HG02759 (cell line): ENCODE data around the gene STAG1.
"Not testable (repeated sequence)": the region's sequence is repeated elsewhere in the genome, so short reads cannot be mapped to it uniquely, and the experiment has no call there.

Source experiments
- ATAC-seq: cut with Tn5 transposase; IDR thresholded peaks from one replicate; pipeline ENCODE4 v1.9.1; 2021; ENCODE audit warnings: mild to moderate bottlenecking, moderate library complexity; ENCODE audit not compliant: unreplicated experiment

STAG1 gene

DNA sequence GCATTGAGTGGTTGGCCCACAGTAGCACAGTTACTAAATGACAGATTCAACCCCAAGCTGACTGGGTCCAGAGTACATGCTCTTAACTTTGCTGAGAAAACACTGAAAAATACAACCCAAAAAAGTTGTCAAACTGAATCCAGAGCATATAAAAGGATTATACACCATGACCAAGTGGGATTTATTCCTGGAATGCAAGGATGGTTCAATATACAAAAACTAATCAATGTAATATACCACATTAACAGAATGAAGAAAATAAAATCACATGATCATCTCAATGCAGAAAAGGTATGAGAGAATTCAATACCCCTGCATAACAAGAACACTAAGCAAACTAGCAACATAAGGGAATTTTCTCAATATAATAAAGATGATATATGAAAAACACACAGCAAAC lies 98.5 kb downstream of the STAG1 start:
- no peak for ATAC-seq

DNA sequence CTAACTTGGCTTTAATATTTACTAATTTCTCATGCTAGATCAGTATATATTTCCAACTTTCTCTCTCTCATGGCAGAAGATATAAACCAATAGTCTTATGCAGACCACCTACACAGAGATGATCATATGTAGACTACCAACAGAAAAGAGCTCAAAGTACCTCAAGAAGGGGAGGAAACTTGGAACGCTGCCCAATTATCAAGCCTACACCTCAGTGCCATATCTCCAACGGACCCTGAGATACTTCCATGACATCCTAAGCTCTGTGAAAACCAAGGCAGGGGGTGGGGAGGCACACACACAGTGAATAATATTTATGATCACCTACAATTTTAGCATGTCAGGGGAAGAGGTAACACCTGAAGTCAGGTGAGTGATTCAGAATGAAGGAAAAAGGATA lies 100.6 kb downstream of the STAG1 start:
- no peak for ATAC-seq

DNA sequence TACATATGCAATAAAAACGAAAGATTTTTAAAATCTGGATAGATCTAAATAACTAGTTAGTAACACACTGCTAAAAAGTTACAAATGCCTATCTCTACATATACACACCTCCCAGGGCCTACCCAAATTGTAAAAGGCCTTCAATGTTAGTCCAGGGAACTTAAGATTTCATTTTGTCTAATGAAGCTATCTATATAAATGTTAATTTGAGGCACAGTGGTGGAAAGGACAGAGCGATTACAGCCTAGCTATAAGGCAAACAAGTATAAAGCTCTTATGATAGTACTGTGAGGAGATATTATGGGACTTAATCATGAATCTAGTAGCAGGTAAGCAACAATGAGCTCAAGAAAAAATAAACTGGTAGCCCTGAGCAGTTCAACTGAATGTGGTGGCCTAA lies 101.7 kb downstream of the STAG1 start:
- ATAC-seq = no peak

DNA sequence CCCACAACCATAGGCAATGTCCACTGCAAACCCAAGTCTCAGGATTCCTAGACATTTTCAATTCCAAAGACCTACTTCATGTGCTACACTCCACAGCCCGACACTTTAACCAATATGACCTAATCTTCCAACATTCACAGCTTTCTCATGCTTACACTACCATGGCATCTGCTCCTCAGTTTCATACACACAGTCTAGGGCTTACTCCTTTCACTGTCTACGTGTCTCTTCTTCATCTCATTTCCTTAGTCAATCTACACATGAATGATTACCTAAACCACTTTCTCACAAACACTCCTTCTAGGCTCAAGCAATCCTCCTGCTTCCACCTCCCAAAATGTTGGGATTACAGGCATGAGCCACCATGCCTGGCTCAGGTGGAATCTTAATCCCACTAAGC lies 106.3 kb downstream of the STAG1 start:
- peak; percentile 55 for ATAC-seq

DNA sequence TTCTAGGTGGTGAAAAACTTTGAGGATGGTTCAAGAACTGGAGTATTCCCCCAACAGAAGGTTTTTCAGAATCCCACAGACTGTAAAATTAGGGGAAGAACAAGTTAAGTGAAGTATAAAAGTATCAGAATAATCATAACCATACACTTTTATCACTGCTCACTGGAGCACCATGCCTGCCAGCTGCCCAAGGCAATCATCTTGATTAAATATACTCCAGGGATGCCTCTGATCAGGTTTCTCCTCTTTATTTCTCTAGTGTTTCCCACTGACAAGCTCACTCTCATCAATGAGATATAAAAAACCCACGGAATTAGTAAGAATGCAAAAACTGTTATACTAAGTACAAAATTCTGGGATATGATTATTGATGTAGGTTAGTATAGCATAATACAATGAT lies 108.0 kb downstream of the STAG1 start:
- ATAC-seq = no peak

DNA sequence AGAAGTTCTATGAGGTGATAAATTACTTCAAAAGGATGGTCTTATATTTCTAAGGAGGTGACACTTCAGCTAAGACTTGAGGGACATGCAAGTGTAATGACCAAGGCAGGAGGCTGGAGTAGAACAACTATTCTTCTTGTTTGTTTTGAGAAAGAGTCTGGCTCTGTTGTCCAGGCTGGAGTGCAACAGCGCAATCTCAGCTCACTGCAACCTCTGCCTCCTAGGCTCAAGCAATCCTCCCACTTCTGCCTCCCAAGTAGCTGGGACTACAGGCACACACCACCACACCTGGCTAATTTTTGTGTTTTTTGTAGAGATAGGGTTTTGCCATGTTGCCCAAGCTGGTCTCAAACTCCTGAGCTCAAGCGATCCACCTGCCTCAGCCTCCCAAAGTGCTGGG lies 108.8 kb downstream of the STAG1 start:
- not testable (repeated sequence) for ATAC-seq

DNA sequence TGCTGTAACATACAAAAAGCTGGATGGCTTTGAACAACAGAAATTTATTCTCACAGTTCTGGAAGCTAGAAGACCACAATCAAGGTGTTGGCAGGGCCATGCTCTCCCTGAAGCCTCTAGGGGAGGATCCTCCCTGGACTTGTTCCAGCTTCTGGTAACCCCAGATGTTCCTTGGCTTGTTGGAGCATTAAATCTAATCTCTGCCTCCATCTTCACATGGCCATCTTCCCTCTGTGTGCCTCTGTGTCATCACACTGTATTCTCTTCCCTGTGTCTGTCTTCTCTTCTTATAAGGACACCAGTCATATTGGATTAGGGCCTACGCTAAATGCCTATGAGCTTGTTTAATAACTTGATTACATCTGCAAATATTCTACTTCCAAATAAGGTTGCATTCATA lies 109.5 kb downstream of the STAG1 start:
- no peak for ATAC-seq

DNA sequence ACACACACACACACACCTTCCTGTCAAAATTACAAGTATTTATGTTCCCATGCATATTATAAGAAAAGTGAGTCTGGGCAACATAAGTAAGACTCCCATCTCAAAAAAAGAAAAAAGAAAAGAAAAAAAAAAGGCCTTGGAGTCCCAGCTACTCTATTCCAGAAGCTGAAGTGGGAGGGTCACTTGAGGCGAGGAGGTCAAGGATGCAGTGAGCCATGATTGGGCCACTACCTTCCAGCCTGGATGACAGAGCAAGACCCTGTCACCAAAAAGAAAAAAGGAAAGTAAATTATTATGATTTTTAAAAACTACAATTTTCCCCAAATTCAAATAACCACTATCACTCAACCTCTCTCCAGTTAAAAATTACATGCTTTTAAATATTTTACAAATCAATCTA lies 113.1 kb downstream of the STAG1 start:
- no peak for ATAC-seq

DNA sequence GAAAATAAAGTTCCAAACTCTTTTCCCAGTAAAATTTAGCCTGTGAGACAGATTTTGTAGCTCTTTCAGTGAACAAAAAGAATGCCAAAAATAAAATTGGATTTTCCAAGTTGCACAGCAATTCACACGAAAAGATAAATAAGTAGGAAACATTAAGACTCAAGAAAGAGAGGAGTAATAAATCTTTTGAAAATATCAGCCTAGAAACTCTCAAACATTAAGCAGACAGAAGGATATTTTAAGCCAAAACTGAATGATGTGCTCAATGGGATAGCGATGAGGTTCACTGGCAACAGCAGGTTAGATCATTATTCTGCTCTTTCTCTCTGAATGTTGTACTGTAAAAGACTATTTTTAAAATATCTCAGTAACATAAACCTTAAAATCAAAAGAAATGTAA lies 115.0 kb downstream of the STAG1 start:
- no peak for ATAC-seq

DNA sequence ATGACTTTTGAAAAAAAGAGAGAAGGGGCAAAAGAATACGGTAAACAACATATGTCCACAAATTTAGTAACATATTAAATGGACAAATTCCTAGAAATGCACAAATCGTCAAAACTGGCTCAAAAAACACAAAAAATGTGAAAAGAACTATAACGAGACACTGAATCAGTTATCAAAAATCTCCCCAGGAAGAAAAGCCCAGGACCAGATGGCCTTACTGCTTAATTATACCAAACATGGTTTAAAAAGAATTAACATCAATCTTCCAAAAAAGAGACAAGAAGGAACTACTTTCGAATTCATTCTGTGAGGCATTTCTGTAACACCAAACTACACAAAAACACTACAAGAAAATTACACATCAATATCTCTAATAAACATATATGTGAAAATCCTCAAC lies 117.4 kb downstream of the STAG1 start:
- ATAC-seq = no peak

DNA sequence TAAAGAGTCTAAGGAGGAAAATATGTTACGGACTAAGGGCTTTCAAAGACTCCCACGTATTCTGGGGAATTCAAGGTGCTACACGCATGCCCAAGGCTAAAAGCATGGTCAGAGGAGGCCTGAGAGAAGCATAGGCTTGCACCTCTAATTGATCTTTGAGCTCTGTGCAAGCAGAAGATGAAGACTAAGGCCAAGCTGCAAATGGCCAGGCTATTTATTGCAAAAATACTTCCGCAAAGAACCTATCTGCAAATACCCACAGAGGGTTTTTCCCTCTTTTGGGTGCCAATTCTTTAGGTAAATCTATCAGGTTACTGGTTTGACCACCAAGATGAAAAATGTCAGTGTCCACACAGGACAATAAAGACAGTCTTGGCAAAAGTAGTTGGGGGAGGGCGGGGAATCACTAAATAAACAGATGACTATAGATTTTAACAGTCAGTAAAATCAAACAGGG lies 119.5 kb downstream of the STAG1 start:
- ATAC-seq = no peak

DNA sequence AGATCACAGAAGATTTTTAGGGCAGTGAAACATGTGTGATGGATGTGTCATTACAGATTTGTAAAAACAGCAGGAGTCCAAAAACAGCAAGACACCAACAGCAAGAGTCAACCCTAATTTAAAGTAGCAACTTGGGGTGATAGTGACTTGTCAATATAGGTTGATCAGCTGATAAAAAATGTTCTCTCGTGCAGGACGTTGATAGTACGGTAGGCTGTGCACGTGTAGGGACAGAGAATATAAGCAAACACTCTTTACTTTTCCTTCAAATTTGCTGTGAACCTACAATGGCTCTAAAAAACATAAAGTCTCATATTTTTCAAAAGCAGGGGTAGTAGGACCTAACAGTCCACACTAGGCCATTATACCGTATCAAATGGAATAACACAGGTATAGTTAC lies 120.8 kb downstream of the STAG1 start:
- no peak for ATAC-seq

DNA sequence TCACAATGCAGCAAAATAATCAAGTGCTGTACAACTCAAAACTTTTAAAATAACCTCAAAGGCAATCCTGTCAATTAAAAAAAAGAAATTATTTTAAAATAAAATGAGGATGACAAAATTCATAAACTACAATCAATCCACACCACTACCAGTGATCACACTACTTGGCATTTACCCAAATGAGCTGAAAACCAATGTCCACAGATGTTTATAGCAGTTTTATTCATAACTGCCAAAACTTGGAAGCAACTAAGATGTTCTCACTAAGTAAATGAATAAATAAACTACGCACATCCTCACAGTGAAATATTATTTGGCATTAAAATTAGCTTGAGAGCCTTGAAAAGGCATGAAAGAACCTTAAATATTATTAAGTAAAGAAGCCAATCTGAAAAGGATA lies 121.3 kb downstream of the STAG1 start:
- ATAC-seq = no peak

DNA sequence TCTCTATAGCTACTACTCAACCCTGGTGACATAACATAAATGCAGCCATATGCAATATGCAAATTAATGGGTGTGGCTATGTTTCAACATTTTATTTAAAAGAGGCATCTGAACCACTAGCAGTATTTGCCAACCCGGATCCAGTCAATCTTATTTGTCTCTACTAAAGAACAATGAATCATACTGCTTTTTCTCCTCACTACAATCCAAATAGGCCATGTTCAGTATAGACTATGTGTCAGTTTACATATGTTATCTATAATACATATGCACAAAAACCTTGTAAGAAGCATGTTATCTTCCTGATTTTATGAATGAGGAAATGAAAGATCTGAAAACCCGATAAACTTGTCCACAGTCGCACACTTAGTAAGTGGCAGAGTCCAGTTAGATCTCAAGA lies 125.7 kb downstream of the STAG1 start:
- ATAC-seq = no peak

DNA sequence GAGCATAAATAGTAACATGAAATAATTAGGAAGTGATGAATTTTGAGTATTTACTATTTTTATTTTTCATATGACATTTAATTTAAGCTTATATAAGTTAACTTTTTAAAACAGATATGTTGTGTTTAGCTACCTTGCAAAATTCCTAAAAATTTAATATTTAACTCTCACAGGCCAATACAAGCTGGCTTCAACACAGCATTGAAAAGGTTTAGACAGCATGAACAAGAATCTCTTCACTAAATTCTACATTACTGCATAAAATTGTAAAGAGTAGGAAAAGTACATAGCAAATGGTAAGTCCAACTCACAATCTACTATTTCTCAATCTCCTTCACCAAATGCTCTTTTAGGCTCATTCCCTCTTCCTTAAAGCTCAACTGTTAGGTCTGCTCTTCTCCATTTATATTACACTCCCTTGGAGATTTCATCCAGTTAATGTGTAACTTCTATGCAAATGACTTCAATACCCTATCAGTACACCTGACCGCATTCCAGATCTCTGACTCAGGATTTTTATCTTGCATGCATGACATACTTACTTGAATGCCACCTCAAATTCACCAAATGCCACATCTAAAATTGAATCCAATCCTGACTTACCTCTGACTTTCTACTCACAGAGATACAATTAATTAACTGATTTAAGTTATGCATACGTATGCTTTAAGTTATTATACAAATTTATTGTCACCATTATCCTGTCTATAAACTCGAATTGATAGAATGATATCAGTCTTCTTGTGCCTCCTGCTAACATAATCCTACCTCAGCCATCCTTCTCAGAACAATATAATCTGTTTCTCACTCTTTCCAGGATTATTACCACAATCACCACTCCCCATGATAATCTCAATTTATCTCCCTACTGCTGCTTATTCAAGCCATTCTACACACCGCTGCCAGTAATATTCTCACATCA lies 127.0 kb downstream of the STAG1 start:
- ATAC-seq = no peak

DNA sequence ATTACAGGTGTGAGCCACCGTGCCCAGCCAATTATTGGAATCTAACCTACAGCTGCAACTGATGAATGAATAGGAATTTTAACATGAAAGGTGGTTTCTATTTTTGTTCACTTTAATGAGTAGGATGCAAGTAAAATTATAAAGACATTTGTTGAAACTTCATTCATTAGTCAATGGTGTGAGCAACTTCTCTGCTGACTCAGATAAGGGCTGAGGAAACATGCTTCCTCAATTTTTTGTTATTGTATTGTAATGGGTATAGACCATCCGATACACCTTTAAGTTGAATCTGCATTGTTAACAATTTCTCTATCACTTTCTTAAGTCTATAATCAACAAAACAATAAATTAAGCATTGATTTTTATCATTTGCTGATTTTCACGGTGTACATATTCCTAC lies 127.8 kb downstream of the STAG1 start:
- ATAC-seq = no peak

DNA sequence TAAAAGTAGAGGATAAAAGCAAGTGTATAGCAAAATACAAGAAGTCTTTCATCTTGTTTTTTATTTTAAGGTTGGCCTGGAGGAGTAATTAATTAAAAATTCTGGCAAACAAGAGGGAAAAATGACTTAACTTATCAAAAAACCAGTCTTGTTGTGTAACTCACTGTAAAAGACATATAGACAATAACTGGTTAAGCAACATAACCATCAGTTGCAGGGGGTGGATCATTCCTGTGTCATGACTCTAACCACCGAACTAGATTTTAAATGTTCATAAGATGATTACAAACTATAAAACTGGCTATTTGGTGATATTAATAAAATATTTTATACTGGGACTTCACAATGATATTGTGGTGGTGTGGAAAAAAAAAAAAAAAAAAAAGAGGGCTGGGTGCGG lies 130.6 kb downstream of the STAG1 start:
- ATAC-seq = no peak

DNA sequence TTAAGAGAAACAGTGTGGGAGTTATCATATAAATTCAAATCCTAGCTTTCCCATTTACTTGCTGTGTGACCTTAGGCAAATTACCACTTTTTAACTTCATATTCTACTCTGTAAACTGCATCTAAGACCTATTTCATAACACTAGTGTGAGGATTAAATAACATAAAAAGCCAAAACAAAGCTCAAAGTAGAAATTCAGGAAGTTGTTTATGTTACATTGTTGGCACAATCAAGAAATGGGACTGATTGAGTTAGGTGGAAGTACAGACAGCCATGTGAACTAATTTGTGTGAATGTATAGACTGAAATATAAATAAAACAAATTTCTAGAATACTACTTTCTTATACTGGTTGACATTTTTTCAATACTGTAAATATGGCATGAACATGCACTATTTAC lies 131.7 kb downstream of the STAG1 start:
- ATAC-seq = no peak

DNA sequence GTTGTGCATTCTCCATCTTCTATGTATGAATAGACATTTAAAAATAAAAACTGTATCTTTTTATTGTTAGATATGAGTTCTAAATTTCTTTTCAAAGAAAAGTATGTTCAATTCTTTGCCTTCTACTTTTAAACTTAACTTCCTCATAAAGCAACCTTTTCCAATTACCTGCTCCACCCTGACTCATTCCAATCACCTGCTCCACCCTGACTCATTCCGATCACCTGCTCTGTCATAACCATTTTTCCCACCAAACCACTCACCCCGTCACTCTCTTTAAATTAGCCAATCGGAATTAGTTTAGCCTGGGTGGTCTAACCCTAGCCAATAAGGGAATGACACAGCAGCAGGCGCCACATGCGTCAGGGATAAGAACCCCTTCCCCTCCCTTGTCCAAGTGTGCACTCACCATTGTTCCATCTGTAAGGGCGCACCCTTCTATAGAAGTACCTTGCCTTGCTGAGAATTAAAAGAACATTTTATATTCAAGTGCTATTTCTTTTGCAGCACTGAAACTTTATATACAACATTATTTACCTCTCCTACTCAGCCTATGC lies 134.1 kb downstream of the STAG1 start:
- ATAC-seq = not testable (repeated sequence)

DNA sequence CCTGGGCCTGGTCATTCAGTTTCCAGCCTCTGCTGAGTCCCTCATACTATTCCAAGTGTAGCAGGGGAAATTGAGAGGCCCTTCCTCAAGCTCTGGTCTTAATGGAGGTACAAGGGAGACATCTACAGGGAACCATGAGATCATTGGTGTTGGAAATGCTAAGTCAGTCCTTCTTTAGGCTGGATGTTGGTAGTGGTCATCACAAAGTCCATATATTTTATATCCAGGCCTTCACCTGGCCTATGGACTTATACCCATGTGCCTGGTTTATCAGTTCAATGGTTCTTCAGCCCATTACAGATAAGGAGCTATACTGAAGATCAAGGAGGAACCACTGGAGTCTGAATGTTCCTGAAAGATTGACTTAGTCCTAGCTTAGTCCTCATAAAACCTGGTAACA lies 135.0 kb downstream of the STAG1 start:
- no peak for ATAC-seq

DNA sequence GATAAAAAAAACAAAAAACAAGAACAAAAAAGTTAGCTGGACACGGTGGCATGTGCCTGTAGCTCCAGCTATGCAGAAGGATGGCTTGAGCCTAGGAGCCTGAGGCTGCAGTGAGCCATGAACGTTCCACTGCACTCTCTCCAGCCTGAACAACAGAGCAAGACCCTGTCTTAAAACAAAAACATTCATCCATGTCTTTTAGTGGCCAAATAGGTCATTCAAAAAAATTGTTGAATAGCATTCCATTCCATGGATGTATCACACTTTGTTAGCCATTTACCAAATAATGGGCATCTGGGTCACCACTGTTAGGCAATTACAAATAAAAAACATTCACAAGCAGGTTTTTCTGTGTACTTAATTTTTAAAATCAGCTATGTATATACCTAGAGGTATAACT lies 139.7 kb downstream of the STAG1 start:
- ATAC-seq = no peak

DNA sequence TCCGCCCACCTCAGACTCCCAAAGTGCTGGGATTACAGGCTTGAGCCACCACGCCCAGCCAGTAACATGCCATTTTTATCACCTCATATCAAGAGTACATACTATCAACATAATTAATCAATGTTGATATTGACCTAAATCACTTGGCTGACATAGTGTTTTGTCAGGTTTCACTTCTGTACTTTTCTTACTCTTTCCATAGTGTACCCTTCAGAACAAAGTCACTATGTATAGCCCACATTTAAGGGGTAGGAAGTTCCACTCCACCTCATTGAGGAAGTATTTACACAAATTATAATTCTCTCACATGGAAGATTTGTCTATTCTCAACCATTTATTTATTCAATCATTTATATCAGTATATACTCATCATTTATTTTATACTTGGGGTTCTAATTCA lies 145.2 kb downstream of the STAG1 start:
- no peak for ATAC-seq

DNA sequence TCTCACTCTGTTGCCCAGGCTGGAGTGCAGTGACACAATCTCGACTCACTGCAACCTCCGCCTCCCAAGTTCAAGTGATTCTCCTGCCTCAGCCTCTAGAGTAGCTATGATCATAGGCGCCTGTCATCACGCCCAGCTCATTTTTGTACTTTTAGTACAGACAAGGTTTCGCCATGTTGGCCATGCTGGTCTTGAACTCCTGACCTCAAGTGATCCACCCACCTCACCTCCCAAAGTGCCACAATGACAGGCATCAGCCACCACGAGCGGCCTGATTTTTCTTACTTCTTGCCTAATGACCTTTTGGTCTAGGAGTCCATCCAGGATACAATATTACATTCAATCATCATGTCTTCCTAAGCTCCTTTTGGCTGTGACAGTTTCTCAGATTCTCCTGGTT lies 146.0 kb downstream of the STAG1 start:
- ATAC-seq = not testable (repeated sequence)
